Vagina (tissue), 2 donors: ENCODE measurements around the gene WDR3. TPM values are rescaled to one million over a fixed set of nuclear protein-coding genes. Genes with fewer than 3 reads are reported as not detected.
A peak's percentile ranks its signal among the peaks of the same experiment; 100 is the strongest.

Experiments used
- DNase-seq, 2 donors: peaks; one replicate each; pipeline ENCODE4 v3.0.0-alpha.2; 2017; ENCODE audit errors: extremely low spot score in 2 of 2
- H3K27ac ChIP-seq: fragments of 200-600 bp; sonication (generic); one replicate; pipeline ENCODE4 v1.5.1; 2019
- H3K27me3 ChIP-seq: fragments of 200-600 bp; sonication (generic); one replicate; pipeline ENCODE4 v1.5.1; 2019
- H3K36me3 ChIP-seq, 2 donors: fragments of 200-600 bp; sonication (generic); one replicate each; pipeline ENCODE4 v1.5.1; 2017 to 2019
- H3K4me1 ChIP-seq: fragments of 200-600 bp; sonication (generic); one replicate; pipeline ENCODE4 v1.5.1; 2019
- H3K4me3 ChIP-seq, 2 donors: fragments of 200-600 bp; sonication (generic); 1 replicate in 1 of 2; 2 replicates in 1 of 2; pipeline ENCODE4 v1.5.1; 2016 to 2019
- H3K9me3 ChIP-seq: fragments of 200-600 bp; sonication (generic); one replicate; pipeline ENCODE4 v1.5.1; 2019
- POLR2A ChIP-seq, 2 donors: fragments of 450-650 bp; IDR thresholded peaks; one replicate each; pipeline ENCODE4 v1.6.1; 2017; ENCODE audit warnings: antibody characterized with exemption in 2 of 2, mild to moderate bottlenecking in 2 of 2, moderate library complexity in 2 of 2
- POLR2AphosphoS5 ChIP-seq, 2 donors: sonication (generic); formaldehyde crosslinking; IDR thresholded peaks; one replicate each; pipeline ENCODE4 v1.9.0; 2017; ENCODE audit warnings: antibody characterized with exemption in 2 of 2, mild to moderate bottlenecking in 2 of 2, low read depth in 1 of 2; ENCODE audit not compliant: insufficient read depth in 1 of 2
- intact Hi-C: fragments of 100-400 bp; cut with DNase I; formaldehyde crosslinking; loops from one replicate; pipeline ENCODE4 v1.15.1; 2023
- total RNA-seq: library from RNA; depleted of rRNA; stranded (reverse); fragments of >200 nt; gene quantifications from one replicate; pipeline ENCODE4 v1.2.3, GENCODE V29; 2016
- TF ChIP-seq, protein P1 (sequence below), 3 experiments: fragments of 450-650 bp in 2 of 3; fragments of 200-600 bp in 1 of 3; sonication (generic) in 1 of 3; IDR thresholded peaks; one replicate each; pipeline ENCODE4 v1.5.1; 2017 to 2019; ENCODE audit warnings: antibody characterized with exemption in 3 of 3, mild to moderate bottlenecking in 2 of 3, moderate library complexity in 2 of 3

The WDR3 gene
- 9.3 TPM for total RNA-seq

DNA sequence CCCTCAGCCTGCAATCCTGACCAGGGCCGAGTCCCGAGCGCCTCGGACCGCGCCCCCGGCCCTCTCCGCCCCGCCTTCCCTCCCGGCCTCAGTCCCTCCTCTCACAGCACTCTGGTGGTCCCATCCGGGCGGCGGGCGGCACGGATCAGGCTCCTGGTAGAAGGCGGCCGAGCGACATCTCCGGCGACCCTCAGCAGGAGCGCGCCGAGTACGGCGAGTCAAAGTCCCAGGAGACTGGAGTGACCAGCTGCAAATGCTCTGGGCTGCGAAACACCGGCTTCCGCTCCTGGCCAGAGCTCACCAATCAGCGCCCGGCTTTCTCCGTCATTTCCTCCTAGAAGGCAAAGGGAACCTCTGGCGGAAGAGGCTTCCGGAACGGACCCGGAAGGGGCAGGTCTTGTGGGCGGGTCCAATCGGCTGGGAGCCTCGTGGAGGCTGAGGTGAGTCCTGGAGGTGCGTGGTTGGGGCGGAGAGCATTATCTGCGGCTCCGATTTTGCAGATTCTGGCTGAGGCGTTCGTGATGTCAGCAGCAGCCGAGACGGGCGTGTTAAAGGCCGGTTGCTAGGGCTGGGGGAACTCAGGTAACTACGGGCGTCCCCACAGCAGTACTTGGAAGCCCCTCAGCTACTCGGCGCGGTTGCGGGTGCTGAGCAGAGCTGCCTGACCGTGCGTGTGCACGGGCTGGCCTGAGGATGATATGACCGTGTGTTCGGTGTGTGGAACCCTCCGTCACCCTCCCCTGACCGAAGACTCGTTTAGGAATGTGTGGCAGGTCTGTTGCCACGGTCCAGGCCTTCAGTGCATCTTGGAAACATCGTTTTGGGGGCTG is at the start of gene WDR3, which contains the start of gene GDAP2:
Gene WDR3 (plus strand): TSS at position 397 of the 830 bp plus-strand sequence. CDS start 3,581 bp downstream, outside the sequence.
Gene GDAP2 (minus strand): TSS at position 279 of the 830 bp plus-strand sequence. CDS start 9,264 bp downstream, outside the sequence.
- DNase-seq: peak; percentile 96 to 98
- Histone ChIP-seq H3K36me3 (peaks cover 0 to 4% of the 10 kb centered on the region in 2 donors), H3K9me3 (no peaks in the 10 kb centered on the region), H3K4me1 (peaks cover 44% of the 10 kb centered on the region), H3K27ac (peak within 1 kb of the TSS; percentile 74), H3K27me3 (no peaks in the 10 kb centered on the region), H3K4me3 (peak within 1 kb of the TSS; percentile 65 to 91)
- intact Hi-C loops: no loop called here
- TF ChIP-seq POLR2A (IDR thresholded peaks at IDR 0.05) (peak in 1 of 2 donors; percentile 21), POLR2AphosphoS5 (IDR thresholded peaks at IDR 0.05; ENCODE audit: insufficient read depth in 1 of 2, low read depth in 1 of 2) (peak; percentile 86 to 90)
- TF ChIP-seq, protein P1, sequence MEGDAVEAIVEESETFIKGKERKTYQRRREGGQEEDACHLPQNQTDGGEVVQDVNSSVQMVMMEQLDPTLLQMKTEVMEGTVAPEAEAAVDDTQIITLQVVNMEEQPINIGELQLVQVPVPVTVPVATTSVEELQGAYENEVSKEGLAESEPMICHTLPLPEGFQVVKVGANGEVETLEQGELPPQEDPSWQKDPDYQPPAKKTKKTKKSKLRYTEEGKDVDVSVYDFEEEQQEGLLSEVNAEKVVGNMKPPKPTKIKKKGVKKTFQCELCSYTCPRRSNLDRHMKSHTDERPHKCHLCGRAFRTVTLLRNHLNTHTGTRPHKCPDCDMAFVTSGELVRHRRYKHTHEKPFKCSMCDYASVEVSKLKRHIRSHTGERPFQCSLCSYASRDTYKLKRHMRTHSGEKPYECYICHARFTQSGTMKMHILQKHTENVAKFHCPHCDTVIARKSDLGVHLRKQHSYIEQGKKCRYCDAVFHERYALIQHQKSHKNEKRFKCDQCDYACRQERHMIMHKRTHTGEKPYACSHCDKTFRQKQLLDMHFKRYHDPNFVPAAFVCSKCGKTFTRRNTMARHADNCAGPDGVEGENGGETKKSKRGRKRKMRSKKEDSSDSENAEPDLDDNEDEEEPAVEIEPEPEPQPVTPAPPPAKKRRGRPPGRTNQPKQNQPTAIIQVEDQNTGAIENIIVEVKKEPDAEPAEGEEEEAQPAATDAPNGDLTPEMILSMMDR (IDR thresholded peaks at IDR 0.05): no peak

DNA sequence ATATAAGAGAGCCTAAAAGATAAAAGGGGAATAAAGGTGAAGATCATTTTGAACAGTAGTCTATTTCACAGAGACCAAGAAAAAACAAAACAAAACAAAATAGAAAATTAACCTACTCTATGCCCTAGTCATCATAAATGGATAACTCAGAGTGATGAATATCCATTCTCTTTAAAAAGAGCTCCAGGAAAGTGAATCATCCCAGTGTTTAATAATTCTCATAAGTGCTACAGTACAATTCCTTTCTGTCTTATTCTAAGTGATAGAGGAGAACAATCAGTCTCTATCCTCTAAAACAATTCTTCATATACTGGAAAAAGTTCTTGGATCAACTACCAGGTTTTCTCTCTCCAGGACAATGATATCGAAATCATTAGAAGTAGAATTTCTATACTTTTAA is 45.9 kb upstream of the WDR3 start:
- peaks cover 0 to 37% of the 10 kb centered on the region in 2 donors for H3K36me3 ChIP-seq
- H3K4me3 ChIP-seq: no peak overlapping the region
- H3K4me1 ChIP-seq: no peaks in the 10 kb centered on the region
- intact Hi-C loops: no loop called here
- H3K27me3 ChIP-seq: no peaks in the 10 kb centered on the region
- no peaks in the 10 kb centered on the region for H3K9me3 ChIP-seq
- no peak for DNase-seq
- no peak overlapping the region for H3K27ac ChIP-seq
- TF ChIP-seq POLR2AphosphoS5 (IDR thresholded peaks at IDR 0.05; ENCODE audit: insufficient read depth in 1 of 2, low read depth in 1 of 2) (no peak), POLR2A (IDR thresholded peaks at IDR 0.05) (no peak)
- TF ChIP-seq, protein P1 (IDR thresholded peaks at IDR 0.05): no peak

DNA sequence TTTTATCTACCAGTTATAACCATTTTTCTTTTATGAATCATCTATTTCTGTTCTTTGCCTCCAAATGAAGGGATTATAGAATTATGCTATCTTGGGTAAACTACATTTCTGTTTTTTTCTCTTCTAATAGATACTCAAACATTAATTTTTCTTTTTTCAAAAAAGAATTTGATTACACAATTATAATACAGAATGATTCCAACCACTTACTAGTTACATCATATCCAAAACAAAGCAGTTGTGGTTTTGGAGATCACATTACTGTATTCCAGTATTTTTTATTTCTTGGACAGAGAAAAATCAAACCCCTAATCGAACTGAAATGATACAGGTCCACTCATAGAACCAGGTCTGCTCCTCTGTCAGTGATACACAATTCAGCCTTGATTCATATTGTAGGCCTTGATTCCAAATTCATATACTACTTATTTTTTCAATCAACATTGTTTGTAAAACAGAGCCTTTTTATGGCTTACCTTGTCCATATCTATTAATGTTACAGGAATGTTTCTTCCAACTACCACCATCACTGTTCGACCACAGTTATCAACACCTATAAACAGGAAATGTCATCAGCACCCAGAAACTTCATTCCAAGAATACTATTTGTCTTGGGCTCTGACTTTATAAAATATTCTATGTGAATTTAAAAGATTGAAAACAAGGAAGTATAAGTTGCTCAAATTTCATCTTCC is 43.3 kb upstream of the WDR3 start:
- DNase-seq: no peak
- Histone ChIP-seq H3K4me3 (no peak overlapping the region), H3K9me3 (no peaks in the 10 kb centered on the region), H3K4me1 (no peaks in the 10 kb centered on the region), H3K27ac (no peak overlapping the region), H3K27me3 (no peaks in the 10 kb centered on the region), H3K36me3 (peaks cover 0 to 21% of the 10 kb centered on the region in 2 donors)
- intact Hi-C loops: no loop called here
- TF ChIP-seq POLR2A (IDR thresholded peaks at IDR 0.05) (no peak), POLR2AphosphoS5 (IDR thresholded peaks at IDR 0.05; ENCODE audit: insufficient read depth in 1 of 2, low read depth in 1 of 2) (no peak)

DNA sequence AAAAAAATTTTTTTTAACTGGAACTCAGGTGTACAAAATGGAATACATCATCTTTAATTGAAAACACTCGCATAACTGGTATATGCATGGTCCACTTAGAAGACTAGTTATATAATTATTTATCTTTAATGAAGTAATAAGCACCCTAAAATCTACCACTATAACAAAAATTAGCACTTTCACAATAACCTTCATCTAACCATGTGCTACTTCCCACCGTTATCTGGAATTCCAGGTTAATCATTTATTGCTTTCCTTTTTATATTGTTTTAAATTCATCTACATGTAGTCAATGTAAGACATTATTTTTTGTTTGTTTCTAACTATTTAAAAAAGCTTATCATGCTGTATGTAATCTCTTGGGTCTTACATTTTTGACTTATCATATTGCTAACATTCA is 39.1 kb upstream of the WDR3 start:
- Histone ChIP-seq H3K4me3 (no peak overlapping the region), H3K36me3 (peaks cover 0 to 16% of the 10 kb centered on the region in 2 donors), H3K27me3 (no peaks in the 10 kb centered on the region), H3K27ac (no peak overlapping the region), H3K4me1 (no peaks in the 10 kb centered on the region), H3K9me3 (no peaks in the 10 kb centered on the region)
- TF ChIP-seq, protein P1 (IDR thresholded peaks at IDR 0.05): no peak
- intact Hi-C loops: no loop called here
- no peak for DNase-seq

DNA sequence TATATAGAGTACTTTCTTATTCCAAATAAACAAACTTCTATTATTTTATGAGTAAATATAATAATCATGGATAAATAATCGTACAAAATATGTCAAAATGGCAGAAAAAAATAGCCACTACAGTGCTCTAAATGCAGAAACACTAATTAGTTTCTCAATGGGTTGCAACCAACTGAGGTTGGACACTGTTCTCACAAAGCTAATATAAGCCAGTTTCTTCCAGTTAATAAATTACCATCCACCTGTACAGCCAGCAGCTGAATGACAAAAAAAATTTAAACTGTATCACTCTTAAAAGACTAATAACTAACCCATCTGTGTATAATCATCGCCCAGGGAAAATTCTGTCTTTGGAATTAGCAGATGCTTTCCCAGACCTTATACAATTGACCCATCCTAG is 37.0 kb upstream of the WDR3 start:
- TF ChIP-seq POLR2AphosphoS5 (IDR thresholded peaks at IDR 0.05; ENCODE audit: insufficient read depth in 1 of 2, low read depth in 1 of 2) (no peak), POLR2A (IDR thresholded peaks at IDR 0.05) (no peak)
- TF ChIP-seq, protein P1 (IDR thresholded peaks at IDR 0.05): no peak
- Histone ChIP-seq H3K36me3 (peaks cover 0 to 17% of the 10 kb centered on the region in 2 donors), H3K4me1 (no peaks in the 10 kb centered on the region), H3K27me3 (no peaks in the 10 kb centered on the region), H3K9me3 (no peaks in the 10 kb centered on the region), H3K27ac (no peak overlapping the region), H3K4me3 (no peak overlapping the region)
- intact Hi-C loops: no loop called here
- DNase-seq: no peak
